Mucosa of descending colon (tissue), 3 donors: ENCODE data around the gene IQCE. TPM values are rescaled to one million over a fixed set of nuclear protein-coding genes. Genes with fewer than 3 reads are reported as not detected.
A peak's percentile ranks its signal among the peaks of the same experiment; 100 is the strongest.

Experiments used
- ATAC-seq: fragments of 200-7000 bp; cut with Tn5 transposase; one replicate; pipeline ENCODE4 v1.9.1; 2020; ENCODE audit warnings: mild to moderate bottlenecking, moderate library complexity
- DNase-seq, 3 donors: peaks; one replicate each; pipeline ENCODE4 v3.0.0-alpha.2; 2020
- H3K36me3 ChIP-seq: fragments of 200-600 bp; one replicate; pipeline ENCODE4 v1.8.0; 2021; ENCODE audit warnings: low read depth, mild to moderate bottlenecking
- H3K4me1 ChIP-seq: fragments of 200-600 bp; one replicate; pipeline ENCODE4 v1.8.0; 2021; ENCODE audit warnings: low read depth, mild to moderate bottlenecking
- H3K4me3 ChIP-seq: fragments of 200-600 bp; one replicate; pipeline ENCODE4 v1.8.0; 2021; ENCODE audit warnings: mild to moderate bottlenecking
- H3K9me3 ChIP-seq: fragments of 200-600 bp; one replicate; pipeline ENCODE4 v1.8.0; 2021; ENCODE audit warnings: mild to moderate bottlenecking
- CTCF ChIP-seq: fragments of 200-600 bp; IDR thresholded peaks from one replicate; pipeline ENCODE4 v1.8.0; 2022; ENCODE audit warnings: antibody characterized with exemption, mild to moderate bottlenecking
- intact Hi-C, 2 donors: fragments of 100-400 bp; cut with DNase I in 1 of 2; cut with micrococcal nuclease in 1 of 2; formaldehyde crosslinking; loops; one replicate each; pipeline versions ENCODE4 v1.11.0 to v1.11.1; 2022; cut with DNase I, micrococcal nuclease
- total RNA-seq, 3 donors: library from RNA; stranded (reverse); fragmentation: NEBNext Ultra II Directional in 2 of 3; extraction: Animal tissue kit (Norgen Biotek cat#: 25700) in 2 of 3; gene quantifications; one replicate each; pipeline versions ENCODE4 v1.2.1 to v1.2.4, GENCODE V29; 2021 to 2023
- donor health status: DM: no; HTN: no; CAD: no; lungs with moderate emphysema.
- donor health status: DM: no; HTN: no; CAD: no.
- donor health status: DM: no; HTN: yes; CAD: no.

IQCE gene
- total RNA-seq, 3 donors from 2014 or later, result 27.9 to 41.2 (median 35.9) TPM

GRCh38 chr7:2635148-2635668 is 76.4 kb downstream of the IQCE start:
- intact Hi-C loops, result no loop called here
- DNase-seq (no peak), ATAC-seq (no peak)
- Histone ChIP-seq H3K36me3 (no peaks in the 10 kb centered on the region), H3K4me3 (no peak overlapping the region), H3K9me3 (no peaks in the 10 kb centered on the region), H3K4me1 (peaks cover 29% of the 10 kb centered on the region)
- TF ChIP-seq CTCF, result no peak

- Histone ChIP-seq H3K4me1 (peaks cover 30% of the 10 kb centered on the region), H3K36me3 (no peaks in the 10 kb centered on the region), H3K9me3 (no peaks in the 10 kb centered on the region), H3K4me3 (no peak overlapping the region)
- no peak for TF ChIP-seq CTCF
- ATAC-seq (no peak), DNase-seq (peak in 1 of 3 donors; percentile 54)
- intact Hi-C loops, result no loop called here
Observed at GRCh38 chr7:2635810-2636701, 77.3 kb downstream of the IQCE start.

- Histone ChIP-seq H3K9me3 (no peaks in the 10 kb centered on the region), H3K36me3 (no peaks in the 10 kb centered on the region), H3K4me1 (peaks cover 30% of the 10 kb centered on the region), H3K4me3 (no peak overlapping the region)
- DNase-seq, result no peak
- intact Hi-C loops, result no loop called here
- ATAC-seq, result no peak
- TF ChIP-seq CTCF, result no peak
Observed at GRCh38 chr7:2637066-2637471, 78.3 kb downstream of the IQCE start.

GRCh38 chr7:2637505-2638223 is 78.9 kb downstream of the IQCE start:
- no peaks in the 10 kb centered on the region for H3K36me3 ChIP-seq
- DNase-seq (peak; percentile 51 to 83 (median 51)), ATAC-seq (peak; percentile 7)
- H3K4me1 ChIP-seq, result peaks cover 26% of the 10 kb centered on the region
- intact Hi-C loops, result no loop called here
- H3K4me3 ChIP-seq, result no peak overlapping the region
- no peaks in the 10 kb centered on the region for H3K9me3 ChIP-seq
- TF ChIP-seq CTCF, result no peak

- TF ChIP-seq CTCF, result no peak
- Histone ChIP-seq H3K4me1 (peaks cover 20% of the 10 kb centered on the region), H3K4me3 (no peak overlapping the region), H3K36me3 (no peaks in the 10 kb centered on the region), H3K9me3 (no peaks in the 10 kb centered on the region)
- intact Hi-C loops, result no loop called here
- no peak for ATAC-seq
- DNase-seq, result no peak
Observed at GRCh38 chr7:2638224-2638991, 79.6 kb downstream of the IQCE start.
